AG08395 (cell line): Measurements from ENCODE around the gene TMEM255B.
"Not testable (repeated sequence)": the region's sequence is repeated elsewhere in the genome, so short reads cannot be mapped to it uniquely, and the experiment has no call there.

Experiments used
- DNase-seq: peaks from one replicate; pipeline ENCODE4 v3.0.0; 2012; ENCODE audit warnings: mixed read lengths, low spot score

Gene TMEM255B

GRCh38 chr13:113817860-113818691 is 59.0 kb downstream of the TMEM255B start:
- no peak for DNase-seq

GRCh38 chr13:113818700-113819295 is 59.8 kb downstream of the TMEM255B start:
- DNase-seq = no peak

DNA sequence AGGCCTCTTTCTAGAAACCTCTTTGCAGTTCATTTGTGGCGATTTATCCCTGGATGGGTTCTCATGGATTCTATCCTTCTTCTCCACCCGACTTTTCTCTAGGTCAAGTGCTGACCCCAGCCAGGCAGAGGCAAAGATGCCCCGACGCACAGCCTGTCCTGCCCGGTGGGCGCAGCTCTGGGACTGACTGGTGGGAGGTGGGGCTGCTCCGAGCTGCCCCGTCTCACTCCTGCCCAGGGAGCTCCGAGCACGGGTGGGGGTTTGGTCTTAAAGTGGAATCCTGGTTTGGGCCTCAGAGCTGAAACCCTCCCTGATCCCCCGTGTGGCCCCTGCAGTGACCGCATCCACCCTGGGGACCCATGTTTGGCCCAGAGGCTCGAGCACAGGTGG is 60.3 kb downstream of the TMEM255B start:
- no peak for DNase-seq

- DNase-seq = no peak
Measured at GRCh38 chr13:113819731-113820715, 61.0 kb downstream of the TMEM255B start.

DNA sequence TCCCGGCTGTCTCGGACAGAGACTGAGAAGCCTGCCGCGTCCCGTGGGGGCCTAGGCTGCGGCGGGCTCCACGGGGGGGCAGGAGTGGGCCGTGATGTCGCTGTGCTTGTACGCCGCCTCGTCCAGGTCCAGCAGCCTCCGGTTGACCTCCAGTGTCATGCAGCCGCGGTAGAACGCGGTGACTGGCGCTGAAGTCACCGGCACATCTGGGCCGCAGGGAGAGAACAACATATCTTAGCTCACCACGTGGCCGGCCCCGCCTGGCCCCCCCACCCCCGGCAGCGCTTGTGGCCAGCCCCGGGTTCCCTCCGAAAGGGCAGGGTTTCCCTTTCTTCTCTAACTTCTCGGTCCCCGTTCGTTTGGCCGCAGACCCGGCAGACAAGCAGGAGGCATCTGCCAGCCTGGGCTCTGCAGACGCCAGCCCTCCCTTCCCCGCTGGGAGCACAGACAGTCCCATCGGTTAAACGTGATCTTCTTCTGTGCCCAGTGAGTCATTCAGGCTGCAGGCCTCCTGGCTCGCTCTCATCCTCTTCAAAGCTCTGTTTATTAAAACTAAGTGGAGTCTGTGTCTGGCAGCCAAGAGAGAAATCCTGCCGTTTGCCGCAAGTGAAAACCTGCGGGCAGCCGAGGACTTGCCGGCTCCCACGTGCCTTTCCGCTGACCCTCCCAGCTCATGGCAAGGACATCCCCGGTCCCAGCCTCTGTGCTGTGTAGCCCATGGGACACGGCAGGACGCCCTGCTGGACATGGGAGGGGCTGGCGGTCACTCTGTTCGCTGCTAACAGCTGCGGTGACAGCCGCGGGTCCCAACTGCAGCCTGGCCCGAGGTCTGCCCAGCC is 62.0 kb downstream of the TMEM255B start:
- peak; percentile 91 for DNase-seq

DNA sequence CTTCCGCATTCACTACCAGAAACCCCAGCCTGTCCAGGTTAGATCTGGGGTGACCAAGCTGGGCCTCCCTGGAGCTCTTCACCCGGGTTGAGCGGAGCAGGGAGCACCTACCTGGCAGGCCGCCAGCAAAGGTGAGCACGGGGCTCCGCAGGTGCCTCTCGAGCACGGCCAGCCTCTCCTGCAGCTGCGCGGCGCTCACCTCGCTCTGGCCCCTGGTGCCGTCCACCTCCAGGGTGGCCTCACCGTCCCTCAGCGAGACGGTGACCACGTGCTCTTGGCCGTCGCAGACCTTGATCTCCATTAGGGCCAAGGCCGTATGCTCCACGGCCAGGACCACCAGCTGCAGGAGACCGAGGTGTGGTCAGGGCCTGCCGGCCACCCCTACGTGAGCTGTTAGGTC is 62.8 kb downstream of the TMEM255B start:
- DNase-seq = no peak

- DNase-seq = no peak
Measured at GRCh38 chr13:113822266-113822665, 63.2 kb downstream of the TMEM255B start.

GRCh38 chr13:113822956-113823744 is 64.1 kb downstream of the TMEM255B start:
- DNase-seq = no peak

DNA sequence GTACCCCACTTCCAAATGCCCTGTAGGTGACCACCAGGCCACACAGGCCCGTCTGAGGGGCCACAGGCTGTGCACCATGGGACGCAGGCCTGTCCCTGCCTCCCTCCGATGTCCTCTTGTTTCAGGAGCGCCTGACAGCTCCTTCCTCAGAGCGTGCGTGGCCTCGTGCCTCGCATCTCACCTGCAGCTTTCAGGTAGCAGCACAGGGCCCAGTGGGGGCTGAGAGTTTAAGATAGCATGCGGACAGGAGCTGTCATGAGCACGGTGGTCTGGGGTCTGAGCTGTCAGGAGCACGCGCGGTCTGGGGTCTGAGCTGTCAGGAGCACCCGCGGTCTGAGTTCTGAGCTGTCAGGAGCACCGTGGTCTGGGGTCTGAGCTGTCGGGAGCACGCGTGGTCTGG is 64.7 kb downstream of the TMEM255B start:
- DNase-seq = no peak

DNA sequence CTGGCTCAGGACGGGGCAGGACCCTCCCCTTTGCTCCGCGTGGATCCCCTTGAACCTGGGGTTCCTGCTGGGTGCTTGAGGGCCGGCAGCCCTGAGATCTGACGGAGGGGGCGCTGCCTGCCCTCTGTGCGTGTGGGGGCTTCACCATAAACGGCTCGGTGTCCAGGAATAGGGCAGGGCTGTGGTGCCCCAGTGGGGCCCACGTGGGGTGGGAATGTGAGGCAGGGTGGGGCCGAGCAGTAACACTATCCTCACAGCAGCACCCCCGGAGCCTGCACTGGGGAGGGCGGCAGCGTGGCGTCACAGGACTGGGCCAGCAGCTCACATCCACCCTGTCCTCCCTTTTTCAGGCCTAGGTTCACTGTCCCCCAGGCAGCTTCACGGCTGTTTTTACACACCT is 66.8 kb downstream of the TMEM255B start:
- no peak for DNase-seq

- not testable (repeated sequence) for DNase-seq
Measured at GRCh38 chr13:113826446-113826845, 67.4 kb downstream of the TMEM255B start.

GRCh38 chr13:113827021-113827420 is 68.0 kb downstream of the TMEM255B start:
- no peak for DNase-seq

DNA sequence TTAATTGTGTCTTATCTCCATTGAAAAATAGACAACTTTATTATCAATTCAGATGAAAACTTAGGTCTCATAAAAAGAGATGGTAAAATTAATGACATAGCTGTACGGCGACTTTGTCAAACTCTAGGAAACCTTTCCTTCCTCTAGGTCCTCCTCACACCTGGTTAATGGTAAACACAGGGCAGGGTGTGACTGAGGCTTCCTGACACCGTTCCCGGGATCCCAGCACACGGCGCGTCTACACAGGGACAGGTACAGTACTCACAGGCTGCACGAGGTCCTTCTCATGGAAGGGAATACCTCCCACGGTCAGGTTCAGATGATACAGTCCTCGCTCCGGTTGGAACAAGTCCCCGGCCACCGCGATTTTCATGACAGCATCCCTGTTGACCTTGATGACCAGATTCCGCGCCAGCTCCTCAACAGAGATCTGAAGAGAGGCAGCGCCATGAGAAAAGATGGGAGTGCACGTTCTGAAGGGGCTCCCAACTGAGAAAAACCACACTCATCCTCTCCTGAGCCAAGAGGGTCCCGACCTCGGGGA is 69.3 kb downstream of the TMEM255B start:
- DNase-seq = no peak

GRCh38 chr13:113830426-113830950 is 71.5 kb downstream of the TMEM255B start:
- DNase-seq = not testable (repeated sequence)

GRCh38 chr13:113831061-113831460 is 72.0 kb downstream of the TMEM255B start:
- no peak for DNase-seq

DNA sequence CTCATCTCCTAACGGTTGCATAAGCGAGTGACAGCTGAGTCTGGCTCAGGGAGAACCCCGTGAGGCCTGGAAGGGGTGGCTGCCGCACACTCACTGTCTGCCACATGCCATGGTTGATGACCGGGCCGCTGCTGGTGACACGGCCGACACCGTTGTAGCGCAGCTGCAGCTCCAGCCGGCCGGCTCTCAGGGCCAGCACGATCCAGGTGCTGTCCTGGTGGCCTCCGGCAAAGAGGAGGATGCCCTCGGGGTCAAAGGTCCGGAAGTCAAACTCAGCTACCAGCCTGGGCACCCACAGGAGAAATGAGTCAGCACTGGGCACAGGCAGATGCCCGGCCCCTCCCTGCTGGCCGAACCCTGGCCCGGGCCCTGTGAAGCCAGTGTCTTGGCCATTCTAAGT is 73.2 kb downstream of the TMEM255B start:
- no peak for DNase-seq

- no peak for DNase-seq
Measured at GRCh38 chr13:113832631-113833030, 73.6 kb downstream of the TMEM255B start.

DNA sequence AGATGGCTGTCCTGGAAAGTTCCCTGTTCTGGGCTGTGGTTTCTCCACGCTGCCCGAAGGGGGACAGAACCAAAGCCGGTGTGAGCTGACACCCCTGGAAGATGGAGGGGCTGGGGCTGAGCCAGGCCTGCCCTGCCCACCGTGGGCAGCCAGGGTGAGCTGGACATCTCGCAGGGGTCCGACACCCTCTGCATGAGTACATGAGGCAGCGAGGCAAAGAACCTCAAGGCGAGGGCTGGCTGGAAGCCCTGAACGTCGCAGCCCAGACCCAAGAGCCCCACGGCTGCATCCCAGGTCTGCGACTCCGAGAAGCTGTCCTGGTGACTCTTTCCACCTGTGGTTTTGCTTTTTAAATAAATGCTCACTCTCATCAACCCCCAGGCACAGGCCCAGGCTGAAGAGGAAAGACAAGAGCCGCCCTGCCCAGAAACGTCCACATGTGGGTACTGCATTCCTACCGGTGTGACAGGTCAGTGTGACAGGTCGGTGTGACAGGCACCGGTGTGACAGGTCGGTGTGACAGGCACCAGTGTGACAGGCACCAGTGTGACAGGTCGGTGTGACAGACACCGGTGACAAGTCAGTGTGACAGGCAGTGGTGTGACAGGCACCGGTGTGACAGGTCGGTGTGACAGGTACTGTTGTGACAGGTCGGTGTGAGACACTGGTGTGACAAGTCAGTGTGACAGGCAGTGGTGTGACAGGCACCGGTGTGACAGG is 74.2 kb downstream of the TMEM255B start:
- no peak for DNase-seq

GRCh38 chr13:113834006-113834405 is 75.0 kb downstream of the TMEM255B start:
- not testable (repeated sequence) for DNase-seq
